ENCODE results near the gene ZBTB44. TPM values are rescaled to one million over a fixed set of nuclear protein-coding genes. Genes with fewer than 3 reads are reported as not detected.

The ZBTB44 gene
- total RNA-seq, 5 donors from 2014 or later (not counting 1 experiment from before 2014, with no cell fraction given) = 48.4 to 68.1 (median 65.2) TPM

GRCh38 chr11:130314184-130314749 lies 450 bp downstream of the ZBTB44 start:
- Histone ChIP-seq H3K27me3 (replicated peaks in 1 of 2; ENCODE audit: control insufficient read depth in 2 of 2, extremely low read depth in 1 of 2, insufficient read depth in 2 of 2, low read length in 1 of 2) (no peaks in the 10 kb centered on the region), H3K27ac (ENCODE audit: low read length) (peak overlapping the region; percentile 50), H3K36me3 (ENCODE audit: control insufficient read depth in 2 of 2, extremely low read depth in 1 of 2, insufficient read depth in 1 of 2, low read length in 1 of 2) (no peaks in the 10 kb centered on the region), H3K9me3 (no peaks in the 10 kb centered on the region), H3K4me3 (ENCODE audit: control insufficient read depth in 1 of 2, extremely low read depth in 1 of 2, low read length in 1 of 2) (peak overlapping the region; percentile 78 to 89), H3K4me1 (ENCODE audit: control insufficient read depth in 1 of 2, extremely low read depth in 1 of 2, insufficient read depth in 2 of 2, low read length in 2 of 2) (peaks cover 16 to 22% of the 10 kb centered on the region in 2 experiments)
- CTCF ChIA-PET = interaction anchor here (0.6 to 0.7 kb wide), 5 partner anchors 18 to 601 kb away, joined by 3 to 4 read pairs (median 3); no protein-coding TSS in a partner anchor
- Mint-ChIP-seq H3K4me1 (peaks cover 47 to 50% (median 49%) of the 10 kb centered on the region in 3 donors), H3K36me3 (no peaks in the 10 kb centered on the region), H3K27me3 (no peaks in the 10 kb centered on the region), H3K4me3 (peak overlapping the region; percentile 81 to 92 (median 86)), H3K9me3 (no peaks in the 10 kb centered on the region), H3K27ac (peak overlapping the region; percentile 86 to 91)
- ATAC-seq (replicated peaks in 1 of 4) (peak; percentile 67 to 73 (median 72)), DNase-seq (peak; percentile 11 to 80 (median 53))
- POLR2A ChIA-PET = interaction anchor here in 1 of 2 donors (0.6 kb wide), 2 partner anchors 119 to 184 kb away, joined by 3 to 5 read pairs; no protein-coding TSS in a partner anchor
- WGBS (ENCODE audit: insufficient coverage) = under 1% methylated on average over 31 of the region's 68 CpGs

- Mint-ChIP-seq H3K9me3 (no peaks in the 10 kb centered on the region), H3K27me3 (no peaks in the 10 kb centered on the region), H3K4me3 (peak overlapping the region; percentile 81 to 92 (median 86)), H3K27ac (peak overlapping the region; percentile 86 to 91), H3K4me1 (peaks cover 54 to 57% (median 56%) of the 10 kb centered on the region in 3 donors), H3K36me3 (no peaks in the 10 kb centered on the region)
- Histone ChIP-seq H3K27me3 (replicated peaks in 1 of 2; ENCODE audit: control insufficient read depth in 2 of 2, extremely low read depth in 1 of 2, insufficient read depth in 2 of 2, low read length in 1 of 2) (no peaks in the 10 kb centered on the region), H3K9me3 (no peaks in the 10 kb centered on the region), H3K4me1 (ENCODE audit: control insufficient read depth in 1 of 2, extremely low read depth in 1 of 2, insufficient read depth in 2 of 2, low read length in 2 of 2) (peaks cover 20 to 22% of the 10 kb centered on the region in 2 experiments), H3K4me3 (ENCODE audit: control insufficient read depth in 1 of 2, extremely low read depth in 1 of 2, low read length in 1 of 2) (peak overlapping the region; percentile 78 to 89), H3K36me3 (ENCODE audit: control insufficient read depth in 2 of 2, extremely low read depth in 1 of 2, insufficient read depth in 1 of 2, low read length in 1 of 2) (peaks cover 0 to 2% of the 10 kb centered on the region in 2 donors), H3K27ac (ENCODE audit: low read length) (peak overlapping the region; percentile 50)
- POLR2A ChIA-PET = interaction anchor here in 1 of 2 donors (0.8 kb wide), 1 partner anchor 10 kb away, joined by 3 read pairs; no protein-coding TSS in a partner anchor
- WGBS (ENCODE audit: insufficient coverage) = under 1% methylated on average over 11 of the region's 21 CpGs
- CTCF ChIA-PET = interaction anchor here in 1 of 2 donors (0.6 kb wide), 1 partner anchor 602 kb away, joined by 3 read pairs; no protein-coding TSS in a partner anchor
- ATAC-seq (replicated peaks in 1 of 4) (no peak), DNase-seq (peak in 1 of 35 experiments; percentile 26)
These were observed 1.1 kb downstream of the ZBTB44 start for GRCh38 chr11:130313383-130314183.

DNA sequence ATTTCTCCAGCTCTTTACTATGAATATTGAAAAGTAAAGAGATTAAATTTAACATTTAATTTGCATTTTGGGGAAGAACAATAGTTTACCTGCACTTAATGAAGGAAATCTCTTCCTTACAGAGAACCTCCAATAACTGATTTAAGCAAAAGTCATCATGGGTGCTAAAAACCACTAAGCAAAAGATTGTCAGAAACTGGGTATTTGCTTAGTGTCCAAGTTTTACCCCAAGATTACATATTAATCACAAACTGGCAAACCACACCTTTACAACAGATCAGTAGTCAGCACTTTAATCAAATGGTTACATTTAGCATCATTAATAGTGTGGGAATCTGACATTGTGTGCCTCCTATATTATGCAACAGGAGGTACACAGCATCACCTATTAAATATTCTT lies 2.7 kb downstream of the ZBTB44 start:
- peaks cover 0 to 6% of the 10 kb centered on the region in 2 donors for H3K36me3 ChIP-seq (ENCODE audit: control insufficient read depth in 2 of 2, extremely low read depth in 1 of 2, insufficient read depth in 1 of 2, low read length in 1 of 2)
- no peaks in the 10 kb centered on the region for H3K27me3 ChIP-seq (replicated peaks in 1 of 2; ENCODE audit: control insufficient read depth in 2 of 2, extremely low read depth in 1 of 2, insufficient read depth in 2 of 2, low read length in 1 of 2)
- Mint-ChIP-seq H3K4me3 (peak overlapping the region; percentile 37 to 92 (median 86)), H3K27me3 (no peaks in the 10 kb centered on the region), H3K9me3 (no peaks in the 10 kb centered on the region), H3K4me1 (peaks cover 61 to 65% (median 64%) of the 10 kb centered on the region in 3 donors), H3K27ac (no peak overlapping the region), H3K36me3 (peaks cover 3% of the 10 kb centered on the region)
- H3K9me3 ChIP-seq = no peaks in the 10 kb centered on the region
- no peak overlapping the region for H3K4me3 ChIP-seq (ENCODE audit: control insufficient read depth in 1 of 2, extremely low read depth in 1 of 2, low read length in 1 of 2)
- CTCF ChIA-PET = interaction anchor here in 1 of 2 donors (0.6 kb wide), 1 partner anchor 25 kb away, joined by 6 read pairs; no protein-coding TSS in a partner anchor
- peaks cover 20 to 22% of the 10 kb centered on the region in 2 experiments for H3K4me1 ChIP-seq (ENCODE audit: control insufficient read depth in 1 of 2, extremely low read depth in 1 of 2, insufficient read depth in 2 of 2, low read length in 2 of 2)
- DNase-seq (no peak), ATAC-seq (replicated peaks in 1 of 4) (no peak)
- no peak overlapping the region for H3K27ac ChIP-seq (ENCODE audit: low read length)
- POLR2A ChIA-PET = interaction anchor here in 1 of 2 donors (0.5 kb wide), 1 partner anchor 309 kb away, joined by 6 read pairs; the partner anchor contains the start of gene PRDM10

DNA sequence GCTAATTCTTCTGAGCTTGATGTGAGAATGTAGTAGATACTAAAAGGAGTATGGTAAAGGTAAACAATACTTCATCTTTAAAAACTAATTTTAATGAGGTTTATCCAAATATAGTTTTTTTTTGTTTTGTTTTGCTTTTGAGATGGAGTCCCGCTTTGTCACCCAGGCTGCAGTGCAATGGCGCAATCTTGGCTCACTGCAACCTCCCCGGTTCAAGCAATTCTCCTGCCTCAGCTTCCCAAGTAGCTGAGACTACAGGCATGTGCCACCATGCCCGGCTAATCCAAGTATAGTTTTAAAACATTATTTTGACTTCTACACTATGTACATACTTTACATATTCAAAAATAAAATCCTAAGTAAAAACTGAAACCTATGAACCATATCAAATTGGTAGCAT lies 4.1 kb downstream of the ZBTB44 start:
- POLR2A ChIA-PET = interaction anchor here in 1 of 2 donors (0.6 kb wide), 1 partner anchor 239 kb away, joined by 6 read pairs; no protein-coding TSS in a partner anchor
- Histone ChIP-seq H3K36me3 (ENCODE audit: control insufficient read depth in 2 of 2, extremely low read depth in 1 of 2, insufficient read depth in 1 of 2, low read length in 1 of 2) (peaks cover 0 to 6% of the 10 kb centered on the region in 2 donors), H3K27ac (ENCODE audit: low read length) (no peak overlapping the region), H3K4me3 (ENCODE audit: control insufficient read depth in 1 of 2, extremely low read depth in 1 of 2, low read length in 1 of 2) (no peak overlapping the region), H3K9me3 (no peaks in the 10 kb centered on the region), H3K4me1 (ENCODE audit: control insufficient read depth in 1 of 2, extremely low read depth in 1 of 2, insufficient read depth in 2 of 2, low read length in 2 of 2) (peaks cover 16 to 22% of the 10 kb centered on the region in 2 experiments), H3K27me3 (replicated peaks in 1 of 2; ENCODE audit: control insufficient read depth in 2 of 2, extremely low read depth in 1 of 2, insufficient read depth in 2 of 2, low read length in 1 of 2) (no peaks in the 10 kb centered on the region)
- Mint-ChIP-seq H3K36me3 (peaks cover 10% of the 10 kb centered on the region), H3K4me1 (peaks cover 60 to 65% (median 65%) of the 10 kb centered on the region in 3 donors), H3K4me3 (no peak overlapping the region), H3K9me3 (no peaks in the 10 kb centered on the region), H3K27me3 (no peaks in the 10 kb centered on the region), H3K27ac (no peak overlapping the region)
- DNase-seq (no peak), ATAC-seq (replicated peaks in 1 of 4) (no peak)
- CTCF ChIA-PET = interaction anchor here in 1 of 2 donors (1.1 kb wide), 1 partner anchor 10 kb away, joined by 3 read pairs; no protein-coding TSS in a partner anchor
- 100% methylated on average over 3 of the region's 4 CpGs for WGBS (ENCODE audit: insufficient coverage)

DNA sequence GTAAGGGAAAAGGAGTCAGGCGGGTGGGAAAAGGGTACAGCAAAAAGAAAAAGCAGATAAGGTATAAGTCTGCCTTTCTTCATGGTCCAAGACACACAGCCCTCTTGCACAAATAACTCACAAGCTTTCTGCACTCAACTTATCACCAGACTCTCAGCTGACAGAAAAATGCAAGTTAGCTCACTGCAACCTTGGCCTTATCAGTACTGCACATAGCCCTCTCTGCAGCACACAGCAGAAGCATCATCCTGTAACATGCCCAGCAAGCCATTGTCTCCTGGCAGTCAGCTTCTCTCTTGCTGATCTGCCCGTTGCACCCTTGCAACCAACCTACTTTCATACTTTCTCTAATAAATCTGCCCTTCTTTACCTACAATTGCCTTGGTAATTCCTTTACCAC lies 5.8 kb downstream of the ZBTB44 start:
- H3K9me3 ChIP-seq = no peaks in the 10 kb centered on the region
- no peak overlapping the region for H3K27ac Mint-ChIP-seq
- ChIA-PET CTCF (interaction anchor here in 1 of 2 donors (0.6 kb wide), 1 partner anchor 92 kb away, joined by 3 read pairs; no protein-coding TSS in a partner anchor), POLR2A (no interaction called here)
- DNase-seq (no peak), ATAC-seq (replicated peaks in 1 of 4) (no peak)
- H3K9me3 Mint-ChIP-seq = peaks cover 0 to 3% (median 0%) of the 10 kb centered on the region in 3 donors
- H3K4me3 ChIP-seq (ENCODE audit: control insufficient read depth in 1 of 2, extremely low read depth in 1 of 2, low read length in 1 of 2) = no peak overlapping the region
- peaks cover 8 to 16% of the 10 kb centered on the region in 2 experiments for H3K4me1 ChIP-seq (ENCODE audit: control insufficient read depth in 1 of 2, extremely low read depth in 1 of 2, insufficient read depth in 2 of 2, low read length in 2 of 2)
- peaks cover 20% of the 10 kb centered on the region for H3K36me3 Mint-ChIP-seq
- H3K4me3 Mint-ChIP-seq = no peak overlapping the region
- peaks cover 68 to 74% (median 68%) of the 10 kb centered on the region in 3 donors for H3K4me1 Mint-ChIP-seq
- no peak overlapping the region for H3K27ac ChIP-seq (ENCODE audit: low read length)
- no peaks in the 10 kb centered on the region for H3K27me3 Mint-ChIP-seq
- WGBS (ENCODE audit: insufficient coverage) = 67% methylated on average over 1 of the region's 2 CpGs
- H3K27me3 ChIP-seq (replicated peaks in 1 of 2; ENCODE audit: control insufficient read depth in 2 of 2, extremely low read depth in 1 of 2, insufficient read depth in 2 of 2, low read length in 1 of 2) = no peaks in the 10 kb centered on the region
- peaks cover 0 to 6% of the 10 kb centered on the region in 2 donors for H3K36me3 ChIP-seq (ENCODE audit: control insufficient read depth in 2 of 2, extremely low read depth in 1 of 2, insufficient read depth in 1 of 2, low read length in 1 of 2)

DNA sequence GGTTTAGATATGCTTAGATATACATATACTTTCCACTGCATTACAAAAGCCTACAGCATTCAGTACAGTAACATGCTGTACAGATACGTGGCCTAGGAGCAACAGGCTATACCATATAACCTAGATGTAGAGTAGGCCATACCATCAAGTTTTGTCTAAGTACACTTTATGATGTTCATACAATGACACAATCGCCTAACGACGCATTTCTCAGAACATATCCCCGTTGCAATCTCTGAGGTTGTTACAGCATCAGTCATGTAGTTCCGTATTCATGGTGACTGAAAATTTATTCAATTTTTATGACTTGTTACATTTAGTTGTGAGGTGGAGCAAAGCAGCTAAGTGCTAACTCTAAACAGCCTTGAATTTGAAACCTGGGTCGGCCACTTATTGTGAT lies 6.7 kb downstream of the ZBTB44 start:
- POLR2A ChIA-PET = no interaction called here
- Histone ChIP-seq H3K4me3 (ENCODE audit: control insufficient read depth in 1 of 2, extremely low read depth in 1 of 2, low read length in 1 of 2) (no peak overlapping the region), H3K9me3 (no peaks in the 10 kb centered on the region), H3K27ac (ENCODE audit: low read length) (no peak overlapping the region), H3K27me3 (replicated peaks in 1 of 2; ENCODE audit: control insufficient read depth in 2 of 2, extremely low read depth in 1 of 2, insufficient read depth in 2 of 2, low read length in 1 of 2) (no peaks in the 10 kb centered on the region), H3K36me3 (ENCODE audit: control insufficient read depth in 2 of 2, extremely low read depth in 1 of 2, insufficient read depth in 1 of 2, low read length in 1 of 2) (peaks cover 0 to 6% of the 10 kb centered on the region in 2 donors), H3K4me1 (ENCODE audit: control insufficient read depth in 1 of 2, extremely low read depth in 1 of 2, insufficient read depth in 2 of 2, low read length in 2 of 2) (peaks cover 8 to 10% of the 10 kb centered on the region in 2 experiments)
- Mint-ChIP-seq H3K4me3 (no peak overlapping the region), H3K27me3 (no peaks in the 10 kb centered on the region), H3K36me3 (peaks cover 20% of the 10 kb centered on the region), H3K4me1 (peaks cover 62 to 69% (median 62%) of the 10 kb centered on the region in 3 donors), H3K9me3 (peaks cover 0 to 3% (median 0%) of the 10 kb centered on the region in 3 donors), H3K27ac (no peak overlapping the region)
- CTCF ChIA-PET = no interaction called here
- WGBS (ENCODE audit: insufficient coverage) = 100% methylated on average over 4 of the region's 7 CpGs
- DNase-seq = no peak
- no peak for ATAC-seq (replicated peaks in 1 of 4)

Measured in T-cell (primary cell).